ENCODE results near the gene FDPS. TPM values are rescaled to one million over a fixed set of nuclear protein-coding genes. Genes with fewer than 3 reads are reported as not detected.

FDPS gene
- total RNA-seq, 4 donors from 2014 or later, result 152 to 422 (median 192) TPM

DNA sequence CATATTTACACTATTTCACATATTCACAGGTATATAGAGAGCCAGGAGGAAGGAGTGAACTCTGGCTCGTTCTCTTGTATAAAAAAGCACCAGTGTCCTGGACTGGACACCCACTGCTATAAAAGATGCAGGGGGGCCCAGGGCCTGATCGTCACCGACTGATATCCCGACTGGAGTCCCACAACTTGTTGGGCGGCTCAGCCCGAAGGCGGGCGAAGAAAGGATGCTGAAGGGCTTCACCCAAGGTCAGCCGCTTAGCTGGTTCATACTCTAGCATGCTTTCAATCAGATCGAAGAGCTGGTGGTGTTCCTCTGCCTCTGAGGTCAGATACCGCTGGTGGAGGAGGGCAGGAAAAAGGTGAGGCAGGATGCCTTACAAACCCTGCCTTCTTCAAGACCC is 45.6 kb upstream of the FDPS start:
- no peaks in the 10 kb centered on the region for H3K27me3 ChIP-seq
- H3K36me3 ChIP-seq, result peaks cover 24 to 80% (median 58%) of the 10 kb centered on the region in 3 donors
- H3K27ac ChIP-seq, result peak overlapping the region in 3 of 4 donors; percentile 80 to 90 (median 87)
- no peaks in the 10 kb centered on the region for H3K9me3 ChIP-seq
- WGBS, 2 donors, result 61 to 87% methylated on average over 5 to 10 of the region's 11 CpGs
- peaks cover 15 to 28% (median 15%) of the 10 kb centered on the region in 3 donors for H3K4me1 ChIP-seq
- TF ChIP-seq POLR2A (IDR thresholded peaks at IDR 0.05), result no peak
- TF ChIP-seq, protein P1, sequence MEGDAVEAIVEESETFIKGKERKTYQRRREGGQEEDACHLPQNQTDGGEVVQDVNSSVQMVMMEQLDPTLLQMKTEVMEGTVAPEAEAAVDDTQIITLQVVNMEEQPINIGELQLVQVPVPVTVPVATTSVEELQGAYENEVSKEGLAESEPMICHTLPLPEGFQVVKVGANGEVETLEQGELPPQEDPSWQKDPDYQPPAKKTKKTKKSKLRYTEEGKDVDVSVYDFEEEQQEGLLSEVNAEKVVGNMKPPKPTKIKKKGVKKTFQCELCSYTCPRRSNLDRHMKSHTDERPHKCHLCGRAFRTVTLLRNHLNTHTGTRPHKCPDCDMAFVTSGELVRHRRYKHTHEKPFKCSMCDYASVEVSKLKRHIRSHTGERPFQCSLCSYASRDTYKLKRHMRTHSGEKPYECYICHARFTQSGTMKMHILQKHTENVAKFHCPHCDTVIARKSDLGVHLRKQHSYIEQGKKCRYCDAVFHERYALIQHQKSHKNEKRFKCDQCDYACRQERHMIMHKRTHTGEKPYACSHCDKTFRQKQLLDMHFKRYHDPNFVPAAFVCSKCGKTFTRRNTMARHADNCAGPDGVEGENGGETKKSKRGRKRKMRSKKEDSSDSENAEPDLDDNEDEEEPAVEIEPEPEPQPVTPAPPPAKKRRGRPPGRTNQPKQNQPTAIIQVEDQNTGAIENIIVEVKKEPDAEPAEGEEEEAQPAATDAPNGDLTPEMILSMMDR (IDR thresholded peaks at IDR 0.05), result no peak
- DNase-seq, result no peak
- no peak overlapping the region for H3K4me3 ChIP-seq
- intact Hi-C loops (cut with DNase I), result loop anchor here (10.0 kb wide), 1 partner anchor 242 kb away; no protein-coding TSS in a partner anchor

DNA sequence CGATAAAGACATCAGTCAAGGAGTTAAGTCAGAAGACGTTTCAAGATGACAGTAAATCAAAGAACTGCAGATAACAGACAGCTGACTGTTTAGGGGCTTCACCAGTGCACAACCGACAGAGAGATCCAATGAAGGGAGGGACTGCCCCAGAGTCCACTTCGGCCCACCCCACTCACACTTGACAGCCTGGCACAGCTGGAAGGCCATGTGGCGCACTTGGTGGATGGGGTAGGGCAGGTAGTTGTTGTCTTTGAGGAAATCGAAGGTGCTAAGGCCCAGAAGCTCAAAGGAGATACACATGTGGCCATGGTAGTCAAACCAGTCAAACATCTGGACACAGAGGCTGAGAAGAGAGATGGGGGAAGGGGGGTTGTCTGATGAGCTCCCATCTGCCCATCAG is 42.1 kb upstream of the FDPS start:
- intact Hi-C loops (cut with DNase I), result loop anchor here (10.0 kb wide), 1 partner anchor 238 kb away; no protein-coding TSS in a partner anchor
- no peaks in the 10 kb centered on the region for H3K9me3 ChIP-seq
- no peak overlapping the region for H3K4me3 ChIP-seq
- no peak for TF ChIP-seq POLR2A (IDR thresholded peaks at IDR 0.05)
- TF ChIP-seq, protein P1 (IDR thresholded peaks at IDR 0.05), result no peak
- no peak for DNase-seq
- no peaks in the 10 kb centered on the region for H3K27me3 ChIP-seq
- H3K27ac ChIP-seq, result no peak overlapping the region
- peaks cover 6 to 20% (median 8%) of the 10 kb centered on the region in 3 donors for H3K4me1 ChIP-seq
- peaks cover 41 to 87% (median 74%) of the 10 kb centered on the region in 3 donors for H3K36me3 ChIP-seq
- WGBS, 2 donors, result 75 to 83% methylated on average over 3 to 6 of the region's 6 CpGs

DNA sequence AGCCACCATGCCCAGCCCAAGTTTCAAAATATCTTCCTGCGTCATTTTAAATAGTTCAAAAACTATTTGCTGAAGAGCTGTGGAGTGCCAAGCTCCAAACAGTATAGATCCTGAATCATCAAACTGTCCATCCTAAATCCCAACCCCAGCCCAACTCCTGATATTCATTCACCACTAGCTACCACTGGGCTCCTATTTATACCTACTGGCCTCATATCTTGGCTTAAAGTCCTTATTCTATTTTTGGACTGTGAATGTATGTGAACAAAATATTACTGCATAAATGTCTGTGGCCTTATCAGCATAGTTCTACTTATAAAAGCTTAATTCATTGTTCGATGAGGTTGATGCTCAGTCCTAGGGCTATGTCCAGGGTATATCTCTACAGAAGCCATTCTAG is 41.3 kb upstream of the FDPS start:
- peaks cover 41 to 90% (median 74%) of the 10 kb centered on the region in 3 donors for H3K36me3 ChIP-seq
- peaks cover 4 to 24% (median 14%) of the 10 kb centered on the region in 3 donors for H3K4me1 ChIP-seq
- H3K9me3 ChIP-seq, result no peaks in the 10 kb centered on the region
- TF ChIP-seq POLR2A (IDR thresholded peaks at IDR 0.05), result no peak
- TF ChIP-seq, protein P1 (IDR thresholded peaks at IDR 0.05), result no peak
- H3K27ac ChIP-seq, result no peak overlapping the region
- no peak overlapping the region for H3K4me3 ChIP-seq
- DNase-seq, result no peak
- H3K27me3 ChIP-seq, result no peaks in the 10 kb centered on the region
- 94 to 100% methylated on average over 2 of the region's 2 CpGs for WGBS, 2 donors
- intact Hi-C loops (cut with DNase I), result loop anchor here (10.0 kb wide), 1 partner anchor 237 kb away; no protein-coding TSS in a partner anchor

DNA sequence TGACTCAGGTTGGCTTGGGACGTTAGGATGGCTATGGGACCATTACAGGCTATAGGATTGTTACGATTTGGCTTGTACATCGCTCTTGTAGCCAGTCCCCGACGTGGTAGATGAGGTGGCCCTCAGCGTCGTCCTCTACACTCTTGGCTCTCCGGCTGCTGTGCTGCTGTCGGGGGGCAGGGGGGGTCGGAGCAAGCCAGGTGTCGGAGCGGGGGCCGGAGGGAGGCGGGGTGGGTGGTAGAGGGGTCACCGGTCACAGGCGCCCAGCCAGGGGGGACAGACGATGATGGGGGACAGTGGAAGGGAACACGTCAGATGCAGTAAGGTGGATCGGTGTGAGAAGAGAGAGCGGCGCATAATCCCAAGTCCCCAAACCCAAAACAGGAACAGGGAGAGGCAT is 40.0 kb upstream of the FDPS start:
- Histone ChIP-seq H3K4me1 (peaks cover 8 to 23% (median 14%) of the 10 kb centered on the region in 3 donors), H3K9me3 (no peaks in the 10 kb centered on the region), H3K27ac (no peak overlapping the region), H3K27me3 (no peaks in the 10 kb centered on the region), H3K4me3 (no peak overlapping the region), H3K36me3 (peaks cover 41 to 82% (median 70%) of the 10 kb centered on the region in 3 donors)
- intact Hi-C loops (cut with DNase I), result loop anchor here (10.0 kb wide), 1 partner anchor 236 kb away; no protein-coding TSS in a partner anchor
- no peak for DNase-seq
- TF ChIP-seq POLR2A (IDR thresholded peaks at IDR 0.05), result no peak
- TF ChIP-seq, protein P1 (IDR thresholded peaks at IDR 0.05), result no peak
- WGBS, 2 donors, result 86 to 88% methylated on average over 5 to 11 of the region's 21 CpGs

DNA sequence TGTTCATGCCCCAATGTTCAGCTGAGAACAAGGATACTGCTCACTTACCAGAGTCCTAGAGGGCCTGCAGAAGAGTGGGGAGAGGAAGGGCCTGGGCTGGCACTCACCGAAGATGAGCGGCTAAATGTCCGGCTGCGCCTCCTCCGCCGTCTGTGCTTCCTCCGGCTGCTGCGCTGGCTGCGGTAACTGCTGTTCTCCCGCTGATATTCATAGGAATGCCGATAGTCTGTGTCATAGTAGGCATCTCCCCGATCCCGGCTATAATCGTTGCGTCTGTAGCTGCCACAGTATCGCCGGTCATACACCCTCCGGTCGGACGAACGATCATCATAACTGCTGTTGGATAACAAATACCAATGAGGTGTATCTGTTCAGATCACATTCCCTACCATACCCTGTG is 39.3 kb upstream of the FDPS start:
- no peak overlapping the region for H3K4me3 ChIP-seq
- DNase-seq, result no peak
- no peaks in the 10 kb centered on the region for H3K27me3 ChIP-seq
- no peak overlapping the region for H3K27ac ChIP-seq
- intact Hi-C loops (cut with DNase I), result loop anchor here (10.0 kb wide), 1 partner anchor 235 kb away; no protein-coding TSS in a partner anchor
- WGBS, 2 donors, result 95 to 96% methylated on average over 11 to 18 of the region's 21 CpGs
- H3K9me3 ChIP-seq, result no peaks in the 10 kb centered on the region
- TF ChIP-seq, protein P1 (IDR thresholded peaks at IDR 0.05), result no peak
- TF ChIP-seq POLR2A (IDR thresholded peaks at IDR 0.05), result no peak
- peaks cover 41 to 74% (median 63%) of the 10 kb centered on the region in 3 donors for H3K36me3 ChIP-seq
- H3K4me1 ChIP-seq, result peaks cover 12 to 28% (median 17%) of the 10 kb centered on the region in 3 donors

All from esophagus squamous epithelium (tissue), 5 donors.